K562 (cell line): ENCODE results near the gene ARHGAP28. TPM values are rescaled to one million over a fixed set of nuclear protein-coding genes. Genes with fewer than 3 reads are reported as not detected.

Source experiments
- CEBPZ ChIP-seq: fragments of 150-350 bp; IDR thresholded peaks from 2 replicates; pipeline ENCODE4 v1.6.1; 2014; ENCODE audit warnings: low read depth, mild to moderate bottlenecking, low read length, borderline replicate concordance
- CHD7 ChIP-seq: fragments of 200-600 bp; sonication (generic); IDR thresholded peaks from one replicate; pipeline ENCODE4 v1.6.1; 2012; ENCODE audit warnings: mild to moderate bottlenecking, low read depth, low read length, inconsistent platforms
- ILK ChIP-seq: fragments of 450-650 bp; IDR thresholded peaks from 2 replicates; pipeline ENCODE4 v1.6.1; 2016; ENCODE audit warnings: missing genetic modification characterization, low read depth, mild to moderate bottlenecking, missing compliant biosample characterization, moderate library complexity, borderline replicate concordance
- KDM1A ChIP-seq, 2 experiments: fragments of 450-650 bp; IDR thresholded peaks; 2 replicates each; pipeline ENCODE4 v1.6.1; 2016; ENCODE audit warnings: mild to moderate bottlenecking in 2 of 2
- RFX5 ChIP-seq: IDR thresholded peaks from 2 replicates; pipeline ENCODE4 v1.6.1; 2011; ENCODE audit warnings: low read depth, mild to moderate bottlenecking, improper control_type of control experiment, low read length
- SIRT6 ChIP-seq: IDR thresholded peaks from one replicate; pipeline ENCODE4 v1.6.1; 2012; ENCODE audit warnings: low read depth, mild to moderate bottlenecking, control low read depth, inconsistent platforms, low read length, moderate library complexity
- polyA plus RNA-seq, 8 experiments: library from polyadenylated mRNA; depleted of rRNA in 4 of 8; stranded (reverse) in 5 of 8; unstranded in 3 of 8; fragments of >200 nt; fragmentation: Nextera tagmentation in 2 of 8; fragmentation: Illumina TruSeq in 1 of 8; extraction: Ambion mirVana in 2 of 8; extraction: Trizol in 1 of 8; gene quantifications; 2 replicates each; pipeline versions ENCODE4 v1.2.1 to v1.2.3, GENCODE V29; 2011 to 2014; ENCODE audit warnings: inconsistent platforms in 1 of 8, missing spikeins in 1 of 8
- total RNA-seq, 7 experiments: library from RNA; depleted of rRNA in 6 of 7; stranded (reverse); fragments of >200 nt in 6 of 7; fragmentation: Illumina TruSeq in 2 of 7; extraction: Trizol in 2 of 7; gene quantifications; 2 replicates each; pipeline versions ENCODE4 v1.2.1 to v1.2.3, GENCODE V29; 2011 to 2021; ENCODE audit warnings: low replicate concordance in 1 of 7
- TF ChIP-seq, protein P1 (sequence below): fragments of 450-650 bp; formaldehyde crosslinking; conservative IDR thresholded peaks from 2 replicates; pipeline ENCODE4 v1.4.0; 2022; ENCODE audit warnings: mild to moderate bottlenecking, missing genetic modification characterization

The ARHGAP28 gene
- total and polyA plus RNA-seq, 9 of the 15 experiments (the other 6 are each of a cell fraction or from before 2014, with no cell fraction given): 0.93 to 5.9 (median 5.0) TPM

DNA sequence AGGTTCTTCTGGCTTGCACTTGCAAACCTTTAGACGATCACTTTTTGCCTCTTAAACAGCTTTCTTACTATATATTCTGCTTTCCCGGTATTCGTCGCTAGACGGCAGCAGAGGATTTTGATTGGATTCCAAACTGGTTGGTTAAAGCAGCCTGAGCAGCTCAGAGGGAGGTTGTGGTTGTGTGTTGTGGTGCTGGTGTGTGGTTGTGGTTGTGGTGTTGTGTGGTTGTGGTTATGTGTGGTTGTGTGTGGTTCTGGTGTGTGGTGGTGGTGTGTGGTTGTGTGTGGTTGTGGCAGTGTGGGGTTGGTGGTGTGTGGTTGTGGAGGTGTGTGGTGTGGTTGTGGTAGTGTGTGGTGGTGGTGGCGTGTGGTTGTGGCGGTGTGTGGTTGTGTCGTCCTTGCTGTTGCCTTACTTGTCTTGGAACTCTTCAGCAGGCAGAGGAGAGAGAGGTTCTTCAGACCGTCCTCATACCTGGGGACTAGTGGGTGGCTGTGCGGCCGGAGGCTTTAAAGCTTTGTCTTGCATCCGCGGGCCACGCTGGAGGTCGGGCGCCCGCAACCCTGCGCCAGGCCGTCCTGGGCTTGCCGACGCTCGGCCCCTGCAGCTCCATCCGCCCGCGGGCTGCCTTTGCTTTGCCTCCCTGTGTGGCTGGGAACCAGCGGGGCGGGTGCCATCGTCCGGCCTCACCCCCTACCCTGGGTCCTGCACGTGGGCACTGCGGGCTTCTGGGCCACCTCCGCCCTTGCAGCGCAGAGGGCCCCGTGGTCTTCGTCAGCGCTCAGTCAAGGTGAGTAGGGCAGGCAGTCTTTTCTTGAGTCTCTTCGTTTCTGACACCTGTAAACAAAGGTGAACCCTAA lies 190.8 kb downstream of the ARHGAP28 start (continued):
- no peak for TF ChIP-seq CHD7
- TF ChIP-seq, protein P1, sequence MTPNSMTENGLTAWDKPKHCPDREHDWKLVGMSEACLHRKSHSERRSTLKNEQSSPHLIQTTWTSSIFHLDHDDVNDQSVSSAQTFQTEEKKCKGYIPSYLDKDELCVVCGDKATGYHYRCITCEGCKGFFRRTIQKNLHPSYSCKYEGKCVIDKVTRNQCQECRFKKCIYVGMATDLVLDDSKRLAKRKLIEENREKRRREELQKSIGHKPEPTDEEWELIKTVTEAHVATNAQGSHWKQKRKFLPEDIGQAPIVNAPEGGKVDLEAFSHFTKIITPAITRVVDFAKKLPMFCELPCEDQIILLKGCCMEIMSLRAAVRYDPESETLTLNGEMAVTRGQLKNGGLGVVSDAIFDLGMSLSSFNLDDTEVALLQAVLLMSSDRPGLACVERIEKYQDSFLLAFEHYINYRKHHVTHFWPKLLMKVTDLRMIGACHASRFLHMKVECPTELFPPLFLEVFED (CRISPR knock-in tag): peak; percentile 92; the same call in 1 of the 2 replicates
- no peak for TF ChIP-seq SIRT6
- TF ChIP-seq ILK (tag): no peak
- no peak for TF ChIP-seq KDM1A (IDR thresholded peaks at IDR 0.05)
- no peak for TF ChIP-seq CEBPZ
- TF ChIP-seq RFX5: no peak
